ENCODE results near the gene NDRG4. TPM values are rescaled to one million over a fixed set of nuclear protein-coding genes. Genes with fewer than 3 reads are reported as not detected.

Gene NDRG4
- total RNA-seq, 1 donor from 2014 or later, result 42.9 TPM

- Mint-ChIP-seq H3K27me3 (peaks cover 67% of the 10 kb centered on the region), H3K9me3 (no peaks in the 10 kb centered on the region), H3K4me1 (ENCODE audit: unreplicated experiment) (peaks cover 3% of the 10 kb centered on the region), H3K27ac (no peak overlapping the region), H3K36me3 (no peaks in the 10 kb centered on the region), H3K4me3 (peak overlapping the region; percentile 72)
- DNase-seq (ENCODE audit: extremely low spot score, unreplicated experiment), result no peak
- TF ChIP-seq CTCF (conservative IDR thresholded peaks at IDR 0.05), result no peak
These were observed 37.4 kb upstream of the NDRG4 start for GRCh38 chr16:58462499-58462996.

- Mint-ChIP-seq H3K36me3 (no peaks in the 10 kb centered on the region), H3K27ac (no peak overlapping the region), H3K4me1 (ENCODE audit: unreplicated experiment) (peaks cover 3% of the 10 kb centered on the region), H3K4me3 (peak overlapping the region; percentile 72), H3K9me3 (no peaks in the 10 kb centered on the region), H3K27me3 (peaks cover 75% of the 10 kb centered on the region)
- DNase-seq (ENCODE audit: extremely low spot score, unreplicated experiment), result no peak
- TF ChIP-seq CTCF (conservative IDR thresholded peaks at IDR 0.05), result no peak
These were observed 36.7 kb upstream of the NDRG4 start for GRCh38 chr16:58462997-58463941.

GRCh38 chr16:58464047-58464915 lies 35.7 kb upstream of the NDRG4 start:
- Mint-ChIP-seq H3K36me3 (no peaks in the 10 kb centered on the region), H3K4me1 (ENCODE audit: unreplicated experiment) (peaks cover 3% of the 10 kb centered on the region), H3K27ac (peak overlapping the region; percentile 61), H3K9me3 (no peaks in the 10 kb centered on the region), H3K27me3 (peaks cover 80% of the 10 kb centered on the region), H3K4me3 (peak overlapping the region; percentile 90)
- DNase-seq (ENCODE audit: extremely low spot score, unreplicated experiment), result no peak
- no peak for TF ChIP-seq CTCF (conservative IDR thresholded peaks at IDR 0.05)

- Mint-ChIP-seq H3K36me3 (no peaks in the 10 kb centered on the region), H3K27ac (peak overlapping the region; percentile 61), H3K27me3 (peaks cover 79% of the 10 kb centered on the region), H3K4me3 (peak overlapping the region; percentile 90), H3K4me1 (ENCODE audit: unreplicated experiment) (peaks cover 3% of the 10 kb centered on the region), H3K9me3 (no peaks in the 10 kb centered on the region)
- TF ChIP-seq CTCF (conservative IDR thresholded peaks at IDR 0.05), result peak; percentile 42
- DNase-seq (ENCODE audit: extremely low spot score, unreplicated experiment), result no peak
These were observed 34.8 kb upstream of the NDRG4 start for GRCh38 chr16:58464916-58465731.

- Mint-ChIP-seq H3K27ac (no peak overlapping the region), H3K27me3 (peaks cover 78% of the 10 kb centered on the region), H3K4me3 (no peak overlapping the region), H3K36me3 (no peaks in the 10 kb centered on the region), H3K9me3 (no peaks in the 10 kb centered on the region), H3K4me1 (ENCODE audit: unreplicated experiment) (peaks cover 3% of the 10 kb centered on the region)
- no peak for TF ChIP-seq CTCF (conservative IDR thresholded peaks at IDR 0.05)
- DNase-seq (ENCODE audit: extremely low spot score, unreplicated experiment), result no peak
These were observed 34.1 kb upstream of the NDRG4 start for GRCh38 chr16:58465817-58466216.

All from type B pancreatic cell (in vitro differentiated cells).